Thoracic aorta (tissue), 2 donors: Measurements from ENCODE around the gene KLF11. TPM values are rescaled to one million over a fixed set of nuclear protein-coding genes. Genes with fewer than 3 reads are reported as not detected.

Experiments
- ATAC-seq: fragments of 150-250 bp; one replicate; pipeline ENCODE4 v1.8.0; 2017; ENCODE audit warnings: low read depth; ENCODE audit not compliant: insufficient number of reproducible peaks, low FRiP score
- DNase-seq: peaks from one replicate; pipeline ENCODE4 v3.0.0-alpha.2; 2020; ENCODE audit warnings: low spot score
- H3K27ac ChIP-seq, 2 donors: fragments of 200-600 bp; sonication (generic); 1 replicate in 1 of 2; 2 replicates in 1 of 2; pipeline ENCODE4 v1.5.1; 2016; ENCODE audit warnings: mild to moderate bottlenecking in 2 of 2, moderate library complexity in 2 of 2
- H3K27me3 ChIP-seq: fragments of 200-600 bp; sonication (generic); replicated peaks from 2 replicates; pipeline ENCODE4 v1.6.0; 2016; ENCODE audit warnings: mild to moderate bottlenecking; ENCODE audit not compliant: insufficient read depth
- H3K36me3 ChIP-seq: fragments of 200-600 bp; sonication (generic); one replicate; pipeline ENCODE4 v1.5.1; 2016
- H3K4me1 ChIP-seq, 2 donors: fragments of 200-600 bp; sonication (generic); 1 replicate in 1 of 2; 2 replicates in 1 of 2; pipeline versions ENCODE4 v1.5.1 to v1.6.0; 2016; ENCODE audit warnings: low read depth in 2 of 2, mild to moderate bottlenecking in 1 of 2; ENCODE audit not compliant: control insufficient read depth in 1 of 2
- H3K4me3 ChIP-seq: fragments of 200-600 bp; sonication (generic); 2 replicates; pipeline ENCODE4 v1.5.1; 2016; ENCODE audit warnings: mild to moderate bottlenecking
- H3K9me3 ChIP-seq: fragments of 200-600 bp; sonication (generic); 2 replicates; pipeline ENCODE4 v1.5.1; 2016
- CTCF ChIP-seq: fragments of 200-600 bp; sonication (generic); IDR thresholded peaks from one replicate; pipeline ENCODE4 v1.5.1; 2019; ENCODE audit warnings: antibody characterized with exemption
- total RNA-seq, 2 donors: library from RNA; depleted of rRNA; stranded (reverse); fragments of >200 nt; gene quantifications; one replicate each; pipeline versions ENCODE4 v1.1.0 to v1.2.3, GENCODE V29; 2016

KLF11 gene
- total RNA-seq, 2 donors from 2014 or later = 14.4 to 20.0 TPM

- ATAC-seq (peak; percentile 78), DNase-seq (no peak)
- TF ChIP-seq CTCF = peak; percentile 93
These were observed 54.2 kb downstream of the KLF11 start for GRCh38 chr2:10097352-10098148.

DNA sequence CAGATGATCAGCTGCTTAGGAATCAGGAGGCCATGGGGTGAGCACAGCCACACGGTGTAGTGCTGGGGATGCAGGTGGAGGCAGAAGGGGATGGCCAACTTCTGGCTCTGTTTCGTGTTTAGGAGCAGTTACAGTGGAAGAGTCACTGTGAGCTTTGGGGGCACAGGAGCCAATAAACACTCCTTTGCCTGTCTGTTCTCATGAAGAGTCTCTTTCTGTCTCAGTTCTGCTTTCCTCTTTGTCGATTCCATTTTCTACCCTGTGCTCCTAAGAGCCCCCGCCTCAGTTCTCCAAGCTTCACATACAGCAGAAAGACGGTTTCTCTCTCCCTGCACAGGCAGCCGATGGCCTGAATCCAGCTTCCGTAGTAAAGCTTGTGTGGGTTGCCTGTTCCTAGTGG lies 58.1 kb downstream of the KLF11 start:
- ATAC-seq (no peak), DNase-seq (no peak)
- H3K27me3 ChIP-seq = no peaks in the 10 kb centered on the region
- H3K4me3 ChIP-seq = no peak overlapping the region
- no peak overlapping the region for H3K27ac ChIP-seq
- H3K36me3 ChIP-seq = no peaks in the 10 kb centered on the region
- H3K4me1 ChIP-seq = no peaks in the 10 kb centered on the region
- TF ChIP-seq CTCF = no peak
- H3K9me3 ChIP-seq = no peaks in the 10 kb centered on the region

More at GRCh38 chr2:10097352-10098148, 54.2 kb downstream of the KLF11 start:
- no peak overlapping the region for H3K27ac ChIP-seq
- H3K36me3 ChIP-seq = no peaks in the 10 kb centered on the region
- H3K4me1 ChIP-seq = no peaks in the 10 kb centered on the region
- H3K27me3 ChIP-seq = no peaks in the 10 kb centered on the region
- H3K4me3 ChIP-seq = no peak overlapping the region
- H3K9me3 ChIP-seq = no peaks in the 10 kb centered on the region

DNA sequence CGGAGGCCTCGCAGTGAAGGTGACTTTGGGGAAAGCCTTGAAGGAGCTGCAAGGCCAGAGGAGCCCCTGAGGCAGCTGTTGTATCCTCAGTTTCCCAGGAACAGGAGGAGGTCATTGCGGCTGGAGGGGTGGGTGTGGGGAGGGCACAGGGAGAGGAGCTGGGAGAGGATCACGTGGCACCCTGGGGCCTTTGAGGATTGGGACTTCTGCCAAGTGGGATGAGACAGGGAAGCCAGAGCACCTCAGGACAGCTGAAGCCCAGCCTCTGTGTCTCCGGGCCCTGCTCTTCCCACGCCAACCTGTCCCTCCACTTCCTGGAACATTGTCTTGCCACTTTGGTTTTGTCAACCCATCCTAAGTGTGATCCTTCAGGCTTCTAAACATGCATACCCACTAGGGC lies 59.8 kb downstream of the KLF11 start:
- Histone ChIP-seq H3K27me3 (no peaks in the 10 kb centered on the region), H3K4me1 (no peaks in the 10 kb centered on the region), H3K36me3 (no peaks in the 10 kb centered on the region), H3K27ac (no peak overlapping the region), H3K9me3 (no peaks in the 10 kb centered on the region), H3K4me3 (no peak overlapping the region)
- TF ChIP-seq CTCF = no peak
- no peak for ATAC-seq
- DNase-seq = no peak

Other genes starting within 250 kb of the KLF11 start
- gene TAF1B, start 200.1 kb upstream of the KLF11 start, total RNA-seq = 10 to 100 TPM in 1 of 2 donors, 1 to 10 TPM in 1; 8.3 to 11.2 TPM
- gene GRHL1, start 91.9 kb upstream of the KLF11 start, total RNA-seq = 1 to 10 TPM in 1 of 2 donors, under 1 TPM in 1; 0.41 to 9.5 TPM
- gene CYS1, start 36.9 kb downstream of the KLF11 start, total RNA-seq = 10 to 100 TPM; 13.5 to 26.9 TPM
- gene RRM2, start 79.2 kb downstream of the KLF11 start, total RNA-seq = 1 to 10 TPM in 1 of 2 donors, under 1 TPM in 1; 0.92 to 1.2 TPM